Right kidney (tissue), 9 donors: ENCODE data around the gene CNTN1.

Experiments used
- DNase-seq: peaks from one replicate; pipeline ENCODE4 v3.0.0-alpha.2; 2016
- long read RNA-seq, 8 donors: transcript quantifications; one replicate each; lab custom pipeline, GENCODE V29; 2026

The CNTN1 gene
- long read RNA-seq, donor 1, full-length matches to known transcripts = 2 of 8 reads
- long read RNA-seq, donor 1, partial matches to known transcripts = 6 of 8 reads
- long read RNA-seq, donor 1, other reads (novel, unspliced or antisense) = 0 of 8 reads
- long read RNA-seq, donor 2, full-length matches to known transcripts = 2 of 2 reads
- long read RNA-seq, donor 2, partial matches to known transcripts = 0 of 2 reads
- long read RNA-seq, donor 2, other reads (novel, unspliced or antisense) = 0 of 2 reads
- long read RNA-seq, donor 3 = 0 reads
- long read RNA-seq, donor 4 = 0 reads
- long read RNA-seq, donor 5, full-length matches to known transcripts = 1 of 1 reads
- long read RNA-seq, donor 5, partial matches to known transcripts = 0 of 1 reads
- long read RNA-seq, donor 5, other reads (novel, unspliced or antisense) = 0 of 1 reads
- long read RNA-seq, donor 6, full-length matches to known transcripts = 2 of 2 reads
- long read RNA-seq, donor 6, partial matches to known transcripts = 0 of 2 reads
- long read RNA-seq, donor 6, other reads (novel, unspliced or antisense) = 0 of 2 reads
- long read RNA-seq, donor 7, partial matches to known transcripts = 12 of 12 reads
- long read RNA-seq, donor 7, other reads (novel, unspliced or antisense) = 0 of 12 reads
- long read RNA-seq, donor 8, full-length matches to known transcripts = 4 of 4 reads
- long read RNA-seq, donor 8, partial matches to known transcripts = 0 of 4 reads
- long read RNA-seq, donor 8, other reads (novel, unspliced or antisense) = 0 of 4 reads

- DNase-seq = peak; percentile 85
Measured at GRCh38 chr12:40691913-40692764, at the start of gene CNTN1. CNTN1 (plus strand) TSS chr12:40692439.

- no peak for DNase-seq
Measured at GRCh38 chr12:40643506-40643905, 48.7 kb upstream of the CNTN1 start.

DNA sequence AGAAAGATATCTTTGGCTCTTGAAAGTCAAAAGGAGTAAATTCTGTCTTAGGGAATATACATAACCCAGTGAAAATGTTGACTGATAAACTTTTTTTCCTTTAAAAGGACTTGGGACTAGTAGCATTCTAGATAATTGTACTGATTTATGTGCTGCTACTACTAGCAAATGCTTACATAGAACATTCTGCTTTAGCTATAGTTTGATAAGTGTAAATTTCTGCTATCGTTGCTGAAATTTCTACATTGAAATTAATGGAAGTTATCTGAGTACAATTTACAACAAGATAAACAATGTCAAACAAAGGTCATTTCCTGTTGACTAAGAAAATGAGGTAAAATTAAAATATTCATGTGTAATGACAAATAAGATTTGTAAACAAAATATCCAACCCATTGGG is 48.3 kb upstream of the CNTN1 start:
- DNase-seq = no peak

DNA sequence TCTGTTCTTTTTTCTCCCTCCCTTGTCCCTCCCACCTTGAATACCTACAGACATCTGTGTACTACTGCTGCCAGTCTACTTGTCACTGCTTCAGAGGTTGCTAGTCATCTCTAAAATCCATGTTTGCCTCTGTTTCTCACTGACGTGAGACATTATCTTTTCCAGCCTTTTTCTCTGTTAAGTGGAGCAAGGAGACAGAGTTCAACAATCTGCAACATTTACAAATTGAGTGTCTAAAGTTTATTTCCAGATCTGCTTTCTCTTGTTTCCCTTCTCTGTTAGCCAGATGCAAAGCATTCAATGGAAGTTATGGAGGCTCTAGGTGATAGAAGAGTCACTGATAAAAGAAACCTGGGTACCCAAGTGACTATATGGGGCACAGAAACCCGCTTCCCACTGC is 47.5 kb upstream of the CNTN1 start:
- no peak for DNase-seq

DNA sequence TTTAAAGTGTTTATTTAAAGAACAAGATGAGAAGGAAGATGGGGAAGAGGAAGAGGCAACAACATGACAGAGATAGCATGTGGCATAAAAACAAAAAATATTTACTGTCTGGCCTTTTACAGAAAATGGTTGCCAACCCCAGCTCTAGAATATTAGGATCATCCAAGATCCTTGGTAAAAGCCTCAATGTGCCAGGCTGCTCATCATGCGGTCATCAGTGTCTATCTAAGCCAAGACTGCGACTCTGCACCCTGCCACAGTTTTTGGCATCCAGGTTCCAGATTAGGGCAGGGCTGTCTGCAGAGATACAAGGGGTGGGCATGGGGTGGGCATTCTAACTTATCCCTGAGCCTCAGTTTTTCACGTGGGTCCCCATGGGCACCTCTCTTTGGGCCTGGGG is 46.9 kb upstream of the CNTN1 start:
- no peak for DNase-seq

GRCh38 chr12:40646456-40646855 is 45.8 kb upstream of the CNTN1 start:
- no peak for DNase-seq

GRCh38 chr12:40646911-40647310 is 45.3 kb upstream of the CNTN1 start:
- DNase-seq = no peak

- DNase-seq = no peak
Measured at GRCh38 chr12:40647651-40648050, 44.6 kb upstream of the CNTN1 start.

DNA sequence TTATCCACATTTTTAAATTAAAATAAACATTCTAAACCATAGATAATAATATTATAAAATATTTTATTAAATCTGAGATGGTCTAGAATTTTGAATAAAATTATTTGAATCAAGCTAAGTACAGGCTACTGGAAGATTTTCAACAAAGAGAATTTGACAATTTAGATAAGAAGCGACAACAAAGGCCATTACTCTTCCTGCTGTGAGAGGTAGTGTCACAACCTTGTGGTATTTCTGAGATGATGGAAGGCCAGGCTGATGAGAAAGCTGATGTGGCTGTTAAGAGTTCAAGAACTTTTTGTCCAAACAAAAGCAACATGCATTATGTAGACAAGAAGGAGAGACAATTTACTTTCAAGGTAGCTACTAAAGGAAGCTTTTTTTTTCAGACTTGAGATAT is 43.7 kb upstream of the CNTN1 start:
- DNase-seq = no peak

DNA sequence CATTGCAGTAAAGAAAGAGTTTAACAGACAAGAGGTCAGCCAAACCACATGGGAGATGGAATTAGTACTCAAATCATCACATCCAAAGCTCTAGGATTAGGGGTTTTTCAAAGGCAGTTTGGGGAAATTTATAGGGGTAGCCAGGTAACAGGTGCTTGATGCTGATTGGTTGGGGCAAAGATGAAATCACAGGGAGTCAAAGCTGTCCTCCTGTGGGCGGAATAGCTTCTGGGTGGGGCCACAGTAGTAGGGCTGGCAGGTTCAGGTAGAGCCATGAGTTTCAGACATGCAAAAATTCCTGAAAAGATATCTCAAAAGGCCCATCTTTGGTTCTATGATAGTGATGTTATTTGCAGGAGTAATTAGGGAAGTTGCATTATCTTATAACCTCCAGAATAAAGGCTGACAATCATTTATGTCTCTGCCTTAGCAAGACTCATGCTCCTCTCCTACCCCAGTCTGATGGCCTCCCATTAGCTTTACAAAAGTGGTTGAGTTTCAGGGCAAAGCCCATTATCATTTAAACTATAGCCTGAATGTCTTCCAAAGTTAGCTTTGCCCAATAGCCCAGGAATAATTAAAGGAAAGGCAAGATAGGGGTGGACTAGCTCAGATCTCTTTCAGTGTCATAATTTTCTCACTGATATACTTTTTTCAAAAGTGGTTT is 42.1 kb upstream of the CNTN1 start:
- no peak for DNase-seq

- DNase-seq = no peak
Measured at GRCh38 chr12:40655451-40655850, 36.8 kb upstream of the CNTN1 start.

DNA sequence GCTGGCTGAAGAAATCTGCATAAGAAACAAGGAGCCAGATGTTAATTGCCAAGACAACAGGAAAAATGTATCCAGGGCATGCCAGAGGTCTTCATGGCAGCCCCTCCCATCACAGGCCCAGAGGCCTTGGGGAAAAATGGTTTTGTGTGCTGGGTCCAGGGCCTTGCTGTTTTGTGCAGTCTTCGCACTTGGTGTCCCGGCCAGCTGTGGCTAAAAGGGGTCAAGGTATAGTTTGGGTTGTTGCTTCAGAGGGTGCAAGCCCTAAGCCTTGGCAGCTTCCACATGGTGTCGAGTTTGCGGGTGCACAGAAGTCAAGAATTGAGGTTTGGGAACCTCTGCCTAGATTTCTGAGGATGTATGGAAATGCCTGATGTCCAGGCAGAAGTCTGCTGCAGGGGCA is 29.9 kb upstream of the CNTN1 start:
- no peak for DNase-seq

DNA sequence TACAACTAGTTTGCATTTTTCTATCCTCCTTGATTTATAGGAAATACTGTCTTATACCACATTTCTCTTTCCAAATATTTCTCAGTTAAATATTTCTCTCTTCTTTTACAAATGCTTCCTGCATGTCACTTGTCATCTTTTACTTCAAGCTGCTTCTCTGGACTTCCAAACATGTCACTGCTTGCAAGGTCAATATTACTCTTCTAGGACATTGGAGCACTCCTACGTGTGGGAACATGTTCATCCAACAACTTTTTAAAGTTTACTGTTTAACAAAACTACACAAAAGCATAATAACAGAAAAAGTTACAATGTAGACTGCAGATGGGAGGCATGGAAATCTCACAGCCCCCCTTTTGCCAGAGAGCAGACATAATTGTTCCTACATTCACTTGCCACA is 28.5 kb upstream of the CNTN1 start:
- DNase-seq = no peak

- no peak for DNase-seq
Measured at GRCh38 chr12:40668099-40668529, 24.1 kb upstream of the CNTN1 start.

GRCh38 chr12:40672741-40673271 is 19.4 kb upstream of the CNTN1 start:
- peak; percentile 22 for DNase-seq

- no peak for DNase-seq
Measured at GRCh38 chr12:40681148-40681547, 11.1 kb upstream of the CNTN1 start.

DNA sequence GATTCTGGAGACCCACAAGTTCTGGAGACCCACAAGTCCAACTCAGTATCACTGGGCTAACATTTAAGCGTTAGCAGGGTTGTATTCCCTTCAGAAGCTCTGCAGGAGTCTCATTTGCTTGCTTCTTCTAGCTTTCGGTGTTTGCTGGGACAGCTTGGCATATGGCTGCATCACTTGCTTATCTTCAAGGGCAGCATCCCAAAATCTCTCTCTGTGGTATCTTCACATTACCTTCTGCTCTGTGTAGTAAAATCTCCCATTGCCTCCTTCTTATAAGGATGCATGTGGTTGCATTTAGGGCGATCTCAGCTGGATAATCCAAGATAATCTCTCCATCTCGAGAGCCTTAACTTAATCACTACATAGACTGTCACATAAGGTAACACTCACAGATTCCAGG is 7.3 kb upstream of the CNTN1 start:
- no peak for DNase-seq

GRCh38 chr12:40688085-40688725 is 4.0 kb upstream of the CNTN1 start:
- DNase-seq = no peak

DNA sequence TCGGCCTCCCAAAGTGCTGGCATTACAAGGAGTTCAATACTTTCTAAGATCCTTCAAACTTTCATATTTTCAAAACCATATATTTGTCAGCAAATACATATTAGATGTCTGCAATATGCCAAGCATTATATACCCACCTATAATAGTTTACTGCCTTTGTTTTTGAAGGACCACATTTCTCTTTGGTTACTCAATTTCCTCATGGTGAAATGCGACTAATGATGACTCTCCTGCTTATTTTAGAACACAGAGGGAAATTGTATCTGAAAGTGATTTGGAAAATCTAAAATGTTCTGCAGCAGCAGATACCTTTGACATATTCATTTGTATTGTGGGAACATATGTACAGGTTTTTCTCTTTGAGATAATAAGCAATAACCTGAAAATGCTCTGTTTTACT is 2.7 kb upstream of the CNTN1 start:
- DNase-seq = no peak

GRCh38 chr12:40692765-40693206 is 547 bp downstream of the CNTN1 start:
- peak; percentile 51 for DNase-seq

GRCh38 chr12:40693207-40693821 is 1.1 kb downstream of the CNTN1 start:
- peak; percentile 60 for DNase-seq
